ES-I3 (cell line): Measurements from ENCODE around the gene CAB39.

Experiments used
- H3K36me3 ChIP-seq: 2 replicates; pipeline ENCODE4 v1.6.1; 2013; ENCODE audit warnings: mild to moderate bottlenecking, low read length, control low read depth, moderate library complexity; ENCODE audit not compliant: insufficient read depth
- H3K4me1 ChIP-seq: 2 replicates; pipeline ENCODE4 v1.6.1; 2013; ENCODE audit warnings: mild to moderate bottlenecking, control low read depth, low read length; ENCODE audit not compliant: insufficient read depth
- H3K9ac ChIP-seq: 2 replicates; pipeline ENCODE4 v1.6.1; 2013; ENCODE audit warnings: low read depth, mild to moderate bottlenecking, low read length, moderate library complexity
- H3K9me3 ChIP-seq: 2 replicates; pipeline ENCODE4 v1.6.1; 2013; ENCODE audit warnings: mild to moderate bottlenecking, low read length, moderate library complexity; ENCODE audit not compliant: control insufficient read depth, insufficient read depth

The CAB39 gene

GRCh38 chr2:230825354-230825753 lies 112.7 kb downstream of the CAB39 start:
- H3K9ac ChIP-seq, result no peak overlapping the region
- H3K36me3 ChIP-seq, result no peaks in the 10 kb centered on the region
- H3K4me1 ChIP-seq, result no peaks in the 10 kb centered on the region
- no peaks in the 10 kb centered on the region for H3K9me3 ChIP-seq

GRCh38 chr2:230827774-230828271 lies 115.2 kb downstream of the CAB39 start:
- Histone ChIP-seq H3K36me3 (no peaks in the 10 kb centered on the region), H3K4me1 (no peaks in the 10 kb centered on the region), H3K9me3 (no peaks in the 10 kb centered on the region), H3K9ac (no peak overlapping the region)

- Histone ChIP-seq H3K9me3 (no peaks in the 10 kb centered on the region), H3K9ac (no peak overlapping the region), H3K4me1 (no peaks in the 10 kb centered on the region), H3K36me3 (no peaks in the 10 kb centered on the region)
Observed at GRCh38 chr2:230828272-230828961, 115.8 kb downstream of the CAB39 start.

GRCh38 chr2:230829293-230829692 lies 116.7 kb downstream of the CAB39 start:
- Histone ChIP-seq H3K36me3 (no peaks in the 10 kb centered on the region), H3K9me3 (no peaks in the 10 kb centered on the region), H3K9ac (no peak overlapping the region), H3K4me1 (no peaks in the 10 kb centered on the region)

GRCh38 chr2:230829959-230830358 lies 117.3 kb downstream of the CAB39 start:
- Histone ChIP-seq H3K36me3 (no peaks in the 10 kb centered on the region), H3K9ac (no peak overlapping the region), H3K4me1 (no peaks in the 10 kb centered on the region), H3K9me3 (no peaks in the 10 kb centered on the region)

GRCh38 chr2:230830428-230830827 lies 117.8 kb downstream of the CAB39 start:
- H3K4me1 ChIP-seq, result no peaks in the 10 kb centered on the region
- H3K9me3 ChIP-seq, result no peaks in the 10 kb centered on the region
- H3K9ac ChIP-seq, result no peak overlapping the region
- no peaks in the 10 kb centered on the region for H3K36me3 ChIP-seq

- H3K36me3 ChIP-seq, result no peaks in the 10 kb centered on the region
- H3K4me1 ChIP-seq, result no peaks in the 10 kb centered on the region
- H3K9ac ChIP-seq, result no peak overlapping the region
- no peaks in the 10 kb centered on the region for H3K9me3 ChIP-seq
Observed at GRCh38 chr2:230840301-230840700, 127.7 kb downstream of the CAB39 start.

- no peaks in the 10 kb centered on the region for H3K36me3 ChIP-seq
- no peaks in the 10 kb centered on the region for H3K4me1 ChIP-seq
- no peak overlapping the region for H3K9ac ChIP-seq
- no peaks in the 10 kb centered on the region; the same call in 1 of the 2 replicates for H3K9me3 ChIP-seq
Observed at GRCh38 chr2:230842473-230842872, 129.8 kb downstream of the CAB39 start.

- no peaks in the 10 kb centered on the region; the same call in 1 of the 2 replicates for H3K9me3 ChIP-seq
- no peak overlapping the region for H3K9ac ChIP-seq
- H3K36me3 ChIP-seq, result no peaks in the 10 kb centered on the region
- no peaks in the 10 kb centered on the region for H3K4me1 ChIP-seq
Observed at GRCh38 chr2:230843132-230843531, 130.5 kb downstream of the CAB39 start.

GRCh38 chr2:230846360-230846759 lies 133.7 kb downstream of the CAB39 start:
- H3K9ac ChIP-seq, result no peak overlapping the region
- H3K4me1 ChIP-seq, result no peaks in the 10 kb centered on the region
- H3K9me3 ChIP-seq, result no peaks in the 10 kb centered on the region; the same call in 1 of the 2 replicates
- H3K36me3 ChIP-seq, result no peaks in the 10 kb centered on the region

GRCh38 chr2:230847883-230848388 lies 135.3 kb downstream of the CAB39 start:
- no peak overlapping the region for H3K9ac ChIP-seq
- no peaks in the 10 kb centered on the region for H3K36me3 ChIP-seq
- H3K4me1 ChIP-seq, result no peaks in the 10 kb centered on the region
- no peaks in the 10 kb centered on the region; the same call in 1 of the 2 replicates for H3K9me3 ChIP-seq

- H3K9ac ChIP-seq, result no peak overlapping the region
- H3K4me1 ChIP-seq, result no peaks in the 10 kb centered on the region
- H3K9me3 ChIP-seq, result no peaks in the 10 kb centered on the region; the same call in 1 of the 2 replicates
- H3K36me3 ChIP-seq, result no peaks in the 10 kb centered on the region
Observed at GRCh38 chr2:230849633-230850357, 137.2 kb downstream of the CAB39 start.

- Histone ChIP-seq H3K9ac (no peak overlapping the region), H3K4me1 (no peaks in the 10 kb centered on the region), H3K36me3 (no peaks in the 10 kb centered on the region), H3K9me3 (no peaks in the 10 kb centered on the region; the same call in 1 of the 2 replicates)
Observed at GRCh38 chr2:230850358-230850658, 137.7 kb downstream of the CAB39 start.

- no peaks in the 10 kb centered on the region for H3K4me1 ChIP-seq
- H3K9me3 ChIP-seq, result no peaks in the 10 kb centered on the region
- no peak overlapping the region for H3K9ac ChIP-seq
- no peaks in the 10 kb centered on the region for H3K36me3 ChIP-seq
Observed at GRCh38 chr2:230852113-230852512, 139.5 kb downstream of the CAB39 start.
